HFFc6 (cell line): Measurements from ENCODE around the gene AXIN2. TPM values are rescaled to one million over a fixed set of nuclear protein-coding genes. Genes with fewer than 3 reads are reported as not detected.

Experiments
- DNase-seq: peaks from one replicate; pipeline ENCODE4 v3.0.0-alpha.2; 2018
- H3K27ac Mint-ChIP-seq: 2 replicates; pipeline ENCODE4 v1.8.0; 2020; ENCODE audit warnings: mild to moderate bottlenecking, mixed read lengths
- H3K27me3 Mint-ChIP-seq: 2 replicates; pipeline ENCODE4 v1.8.0; 2021; ENCODE audit warnings: mild to moderate bottlenecking, moderate library complexity, mixed read lengths; ENCODE audit not compliant: insufficient read depth
- H3K36me3 Mint-ChIP-seq: 2 replicates; pipeline ENCODE4 v1.8.0; 2021; ENCODE audit warnings: low read depth, mixed read lengths
- H3K4me1 Mint-ChIP-seq: 2 replicates; pipeline ENCODE4 v1.8.0; 2020; ENCODE audit warnings: low read depth, mixed read lengths
- H3K4me3 Mint-ChIP-seq: 2 replicates; pipeline ENCODE4 v1.8.0; 2020; ENCODE audit warnings: mild to moderate bottlenecking, moderate library complexity, mixed read lengths
- H3K9me3 Mint-ChIP-seq: 2 replicates; pipeline ENCODE4 v1.8.0; 2020; ENCODE audit warnings: mild to moderate bottlenecking, mixed read lengths
- CTCF ChIP-seq: fragments of 200-600 bp; sonication (generic); IDR thresholded peaks from 2 replicates; pipeline ENCODE4 v1.5.0; 2021; ENCODE audit warnings: antibody characterized with exemption, mild to moderate bottlenecking
- total RNA-seq, 6 experiments: library from RNA; stranded (reverse); fragmentation: NEBNext Ultra II Directional; extraction: Animal tissue kit (Norgen Biotek cat#: 25700); gene quantifications; 2 replicates in 1 of 6; 3 replicates in 5 of 6; pipeline ENCODE4 v1.2.3, GENCODE V29; 2021

AXIN2 gene
- total RNA-seq, 6 experiments from 2014 or later, result 0.17 to 0.57 (median 0.39) TPM

- Mint-ChIP-seq H3K4me1 (no peaks in the 10 kb centered on the region), H3K4me3 (no peak overlapping the region), H3K9me3 (no peaks in the 10 kb centered on the region), H3K27ac (no peak overlapping the region), H3K36me3 (no peaks in the 10 kb centered on the region), H3K27me3 (peaks cover 8% of the 10 kb centered on the region; the same call in 1 of the 2 replicates)
- no peak for DNase-seq
- TF ChIP-seq CTCF, result no peak
Observed at GRCh38 chr17:65576939-65577338, 15.5 kb upstream of the AXIN2 start.

GRCh38 chr17:65573282-65573602, 11.8 kb upstream of the AXIN2 start:
- DNase-seq, result no peak
- no peak overlapping the region for H3K27ac Mint-ChIP-seq
- TF ChIP-seq CTCF, result no peak
- H3K4me1 Mint-ChIP-seq, result no peaks in the 10 kb centered on the region
- H3K9me3 Mint-ChIP-seq, result no peaks in the 10 kb centered on the region
- H3K36me3 Mint-ChIP-seq, result no peaks in the 10 kb centered on the region
- peaks cover 16% of the 10 kb centered on the region; the same call in 1 of the 2 replicates for H3K27me3 Mint-ChIP-seq
- no peak overlapping the region for H3K4me3 Mint-ChIP-seq

GRCh38 chr17:65572581-65573281, 11.3 kb upstream of the AXIN2 start:
- no peak for TF ChIP-seq CTCF
- H3K36me3 Mint-ChIP-seq, result no peaks in the 10 kb centered on the region
- no peak overlapping the region for H3K27ac Mint-ChIP-seq
- H3K27me3 Mint-ChIP-seq, result peaks cover 17% of the 10 kb centered on the region; the same call in 1 of the 2 replicates
- H3K9me3 Mint-ChIP-seq, result no peaks in the 10 kb centered on the region
- no peak for DNase-seq
- H3K4me3 Mint-ChIP-seq, result no peak overlapping the region
- H3K4me1 Mint-ChIP-seq, result no peaks in the 10 kb centered on the region

GRCh38 chr17:65572186-65572580, 10.7 kb upstream of the AXIN2 start:
- Mint-ChIP-seq H3K9me3 (no peaks in the 10 kb centered on the region), H3K27ac (no peak overlapping the region), H3K4me1 (no peaks in the 10 kb centered on the region), H3K4me3 (no peak overlapping the region), H3K27me3 (peaks cover 15% of the 10 kb centered on the region; the same call in 1 of the 2 replicates), H3K36me3 (no peaks in the 10 kb centered on the region)
- DNase-seq, result no peak
- TF ChIP-seq CTCF, result no peak

- no peak overlapping the region for H3K4me3 Mint-ChIP-seq
- peaks cover 27% of the 10 kb centered on the region; the same call in 1 of the 2 replicates for H3K27me3 Mint-ChIP-seq
- TF ChIP-seq CTCF, result no peak
- H3K9me3 Mint-ChIP-seq, result no peaks in the 10 kb centered on the region
- no peaks in the 10 kb centered on the region for H3K4me1 Mint-ChIP-seq
- H3K36me3 Mint-ChIP-seq, result no peaks in the 10 kb centered on the region
- no peak overlapping the region for H3K27ac Mint-ChIP-seq
- no peak for DNase-seq
Observed at GRCh38 chr17:65568918-65569317, 7.5 kb upstream of the AXIN2 start.
